PC-3 (cell line): ENCODE data around the gene SKIDA1. TPM values are rescaled to one million over a fixed set of nuclear protein-coding genes. Genes with fewer than 3 reads are reported as not detected.

Source experiments
- ATAC-seq: fragments of 200-7000 bp; cut with Tn5 transposase; 2 replicates; pipeline ENCODE4 v1.9.1; 2020; ENCODE audit warnings: mild to moderate bottlenecking, moderate library complexity
- BruUV-seq: library from RNA; stranded (reverse); fragments of 400-500 nt; replicated peaks from 2 replicates; lab custom pipeline; 2021; lab: Mats Ljungman, UMichigan
- CTCF ChIA-PET: fragments of 300-600 bp; sonication (Branson Sonifier 250); formaldehyde crosslinking; loops from one replicate; lab custom pipeline; 2022; ENCODE audit warnings: antibody characterized with exemption; lab: Charles Lee
- POLR2A ChIA-PET: fragments of 300-600 bp; sonication (Branson Sonifier 250); formaldehyde crosslinking; loops from one replicate; lab custom pipeline; 2022; ENCODE audit warnings: antibody characterized with exemption; ENCODE audit not compliant: unreplicated experiment; lab: Charles Lee
- DNase-seq: peaks from one replicate; pipeline ENCODE4 v3.0.0-alpha.2; 2015
- H2AFZ ChIP-seq: fragments of 300-600 bp; sonication (generic); 2 replicates; pipeline ENCODE4 v1.6.0; 2016; ENCODE audit warnings: antibody characterized with exemption, low read length
- H3F3A ChIP-seq: fragments of 300-600 bp; sonication (generic); one replicate; pipeline ENCODE4 v1.6.0; 2017; ENCODE audit warnings: antibody characterized with exemption, low read length, control low read depth, mild to moderate bottlenecking; ENCODE audit not compliant: unreplicated experiment
- H3K27ac ChIP-seq: fragments of 300-600 bp; sonication (generic); 2 replicates; pipeline ENCODE4 v1.5.1; 2016; ENCODE audit warnings: mild to moderate bottlenecking, low read length
- H3K27me3 ChIP-seq: fragments of 300-600 bp; sonication (generic); 2 replicates; pipeline ENCODE4 v1.6.1; 2016; ENCODE audit warnings: low read length, mixed read lengths
- H3K36me3 ChIP-seq: fragments of 300-600 bp; sonication (generic); 2 replicates; pipeline ENCODE4 v1.6.1; 2016; ENCODE audit warnings: low read depth, mixed run types, low read length, mixed read lengths
- H3K4me1 ChIP-seq: fragments of 300-600 bp; sonication (generic); 2 replicates; pipeline ENCODE4 v1.5.1; 2016; ENCODE audit warnings: low read length; ENCODE audit not compliant: insufficient read depth
- H3K4me2 ChIP-seq: fragments of 300-600 bp; sonication (generic); 2 replicates; pipeline ENCODE4 v1.6.0; 2016; ENCODE audit warnings: low read length
- H3K4me3 ChIP-seq: fragments of 300-600 bp; sonication (generic); 2 replicates; pipeline ENCODE4 v1.5.1; 2016; ENCODE audit warnings: mild to moderate bottlenecking, low read length, mixed read lengths
- H3K79me2 ChIP-seq: fragments of 300-600 bp; sonication (generic); 2 replicates; pipeline ENCODE4 v1.6.1; 2017; ENCODE audit warnings: low read length, mixed read lengths
- H3K9ac ChIP-seq: fragments of 300-600 bp; sonication (generic); 2 replicates; pipeline ENCODE4 v1.6.0; 2016; ENCODE audit warnings: mild to moderate bottlenecking, low read length
- H3K9me2 ChIP-seq: fragments of 300-600 bp; sonication (generic); replicated peaks from 2 replicates; pipeline ENCODE4 v1.6.1; 2016; ENCODE audit warnings: mixed run types, low read length, mixed read lengths
- H3K9me3 ChIP-seq: fragments of 300-600 bp; sonication (generic); 2 replicates; pipeline ENCODE4 v1.6.1; 2016; ENCODE audit warnings: low read length, mixed read lengths
- H4K20me1 ChIP-seq: fragments of 300-600 bp; sonication (generic); 2 replicates; pipeline ENCODE4 v1.6.1; 2016; ENCODE audit warnings: low read length, mixed read lengths
- EZH2 ChIP-seq: fragments of 300-600 bp; sonication (generic); IDR thresholded peaks from one replicate; pipeline ENCODE4 v1.6.1; 2017; ENCODE audit warnings: antibody characterized with exemption, mild to moderate bottlenecking, low read length; ENCODE audit not compliant: unreplicated experiment
- EZH2phosphoT487 ChIP-seq: fragments of 300-600 bp; sonication (generic); IDR thresholded peaks from 2 replicates; pipeline ENCODE4 v1.6.1; 2018; ENCODE audit warnings: mild to moderate bottlenecking, antibody characterized with exemption, low read length, borderline replicate concordance
- intact Hi-C: fragments of 100-400 bp; cut with micrococcal nuclease; formaldehyde crosslinking; loops from 2 replicates; pipeline ENCODE4 v1.9.0; 2023
- total RNA-seq: library from RNA; depleted of rRNA; stranded (reverse); fragments of >200 nt; gene quantifications from 2 replicates; pipeline ENCODE4 v1.2.3, GENCODE V29; 2014
- TF ChIP-seq, protein P1 (sequence below): fragments of 300-600 bp; sonication (generic); conservative IDR thresholded peaks from 2 replicates; pipeline ENCODE4 v1.5.1; 2017; ENCODE audit warnings: antibody characterized with exemption, low read depth, mild to moderate bottlenecking, low read length

SKIDA1 gene
- total RNA-seq, 1 experiment from 2014 or later = 0.26 TPM

DNA sequence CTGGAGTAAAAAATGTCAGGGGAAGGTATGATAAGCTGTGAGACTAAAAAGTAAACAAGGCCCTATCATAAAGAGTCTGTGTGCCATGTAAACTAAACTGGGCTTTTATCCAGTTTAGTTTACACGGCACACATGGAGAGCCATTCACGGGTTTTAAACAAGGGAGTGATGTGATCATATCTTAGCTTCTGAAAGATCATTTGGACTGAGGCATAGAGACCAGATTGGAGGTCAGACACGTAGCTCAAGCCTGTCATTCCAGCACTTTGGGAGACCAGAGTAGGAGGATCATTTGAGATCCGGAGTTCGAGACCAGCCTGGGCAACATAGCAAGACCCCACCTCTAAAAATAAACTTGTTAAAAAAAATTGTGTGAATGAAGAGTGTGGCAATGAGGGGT, 50.1 kb downstream of the SKIDA1 start:
- ATAC-seq (no peak), DNase-seq (no peak)
- Histone ChIP-seq H3K27me3 (no peaks in the 10 kb centered on the region), H3K79me2 (no peaks in the 10 kb centered on the region), H2AFZ (no peak overlapping the region), H3K4me1 (no peaks in the 10 kb centered on the region), H3K9me3 (no peaks in the 10 kb centered on the region), H3K9me2 (no peaks in the 10 kb centered on the region), H3K27ac (no peak overlapping the region), H3K9ac (no peak overlapping the region), H3K4me3 (no peak overlapping the region), H3K36me3 (no peaks in the 10 kb centered on the region), H4K20me1 (no peaks in the 10 kb centered on the region), H3F3A (no peaks in the 10 kb centered on the region), H3K4me2 (no peak overlapping the region)
- TF ChIP-seq, protein P1, sequence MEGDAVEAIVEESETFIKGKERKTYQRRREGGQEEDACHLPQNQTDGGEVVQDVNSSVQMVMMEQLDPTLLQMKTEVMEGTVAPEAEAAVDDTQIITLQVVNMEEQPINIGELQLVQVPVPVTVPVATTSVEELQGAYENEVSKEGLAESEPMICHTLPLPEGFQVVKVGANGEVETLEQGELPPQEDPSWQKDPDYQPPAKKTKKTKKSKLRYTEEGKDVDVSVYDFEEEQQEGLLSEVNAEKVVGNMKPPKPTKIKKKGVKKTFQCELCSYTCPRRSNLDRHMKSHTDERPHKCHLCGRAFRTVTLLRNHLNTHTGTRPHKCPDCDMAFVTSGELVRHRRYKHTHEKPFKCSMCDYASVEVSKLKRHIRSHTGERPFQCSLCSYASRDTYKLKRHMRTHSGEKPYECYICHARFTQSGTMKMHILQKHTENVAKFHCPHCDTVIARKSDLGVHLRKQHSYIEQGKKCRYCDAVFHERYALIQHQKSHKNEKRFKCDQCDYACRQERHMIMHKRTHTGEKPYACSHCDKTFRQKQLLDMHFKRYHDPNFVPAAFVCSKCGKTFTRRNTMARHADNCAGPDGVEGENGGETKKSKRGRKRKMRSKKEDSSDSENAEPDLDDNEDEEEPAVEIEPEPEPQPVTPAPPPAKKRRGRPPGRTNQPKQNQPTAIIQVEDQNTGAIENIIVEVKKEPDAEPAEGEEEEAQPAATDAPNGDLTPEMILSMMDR = no peak
- no peak for TF ChIP-seq EZH2
- no peak for TF ChIP-seq EZH2phosphoT487
- no TSS peak for BruUV-seq
- CTCF ChIA-PET = no interaction called here
- intact Hi-C loops = no loop called here
- POLR2A ChIA-PET = no interaction called here

DNA sequence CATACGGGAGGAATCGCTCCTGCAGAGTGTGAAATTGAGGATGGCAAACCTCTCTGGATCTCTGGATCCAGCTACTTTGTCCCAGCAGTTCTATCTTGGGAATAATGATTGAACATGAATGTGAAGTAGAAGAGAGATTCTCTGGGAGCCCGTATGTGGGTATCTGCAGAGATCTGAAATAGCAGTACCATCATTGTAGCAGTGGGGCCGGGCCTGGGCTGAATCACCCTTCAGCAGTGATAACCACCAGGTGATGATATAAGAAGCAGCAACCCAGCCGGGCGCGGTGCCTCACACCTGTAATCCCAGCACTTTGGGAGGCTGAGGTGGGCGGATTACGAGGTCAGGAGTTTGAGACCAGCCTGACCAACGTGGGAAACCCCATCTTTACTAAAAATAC, 51.9 kb downstream of the SKIDA1 start:
- Histone ChIP-seq H3K27me3 (no peaks in the 10 kb centered on the region), H3K36me3 (no peaks in the 10 kb centered on the region), H3K9me3 (no peaks in the 10 kb centered on the region), H3K79me2 (no peaks in the 10 kb centered on the region), H3K4me3 (no peak overlapping the region), H3K4me2 (no peak overlapping the region), H3F3A (no peaks in the 10 kb centered on the region), H3K9me2 (no peaks in the 10 kb centered on the region), H3K27ac (no peak overlapping the region), H4K20me1 (no peaks in the 10 kb centered on the region), H3K4me1 (no peaks in the 10 kb centered on the region), H3K9ac (no peak overlapping the region), H2AFZ (no peak overlapping the region)
- ChIA-PET POLR2A (interaction anchor here (0.6 kb wide), 2 partner anchors 152 to 180 kb away, joined by 3 read pairs; no protein-coding TSS in a partner anchor), CTCF (no interaction called here)
- DNase-seq (no peak), ATAC-seq (no peak)
- no TSS peak for BruUV-seq
- intact Hi-C loops = no loop called here
- TF ChIP-seq EZH2 (no peak), EZH2phosphoT487 (no peak)
- TF ChIP-seq, protein P1 = no peak

DNA sequence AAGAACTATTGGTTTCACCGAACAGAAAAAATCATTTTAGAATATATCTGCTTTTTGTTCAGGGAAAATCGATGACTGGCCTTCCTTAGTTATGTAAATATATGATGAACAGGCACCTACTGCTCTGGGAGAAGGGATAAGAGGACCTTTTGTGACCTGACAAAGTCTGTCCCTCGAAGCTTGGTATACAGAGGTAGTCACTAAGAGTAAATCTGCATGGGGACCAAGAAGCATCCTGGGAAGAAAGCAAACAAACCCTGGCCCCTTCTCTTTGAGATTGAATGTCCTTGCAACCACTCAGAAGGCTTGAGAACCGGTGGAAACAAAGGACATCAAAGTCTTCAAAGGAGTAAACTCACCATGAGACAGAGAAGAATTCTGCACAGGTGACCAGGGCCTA, 52.3 kb downstream of the SKIDA1 start:
- POLR2A ChIA-PET = interaction anchor here (0.6 kb wide), 2 partner anchors 152 to 180 kb away, joined by 3 read pairs; no protein-coding TSS in a partner anchor
- no peak overlapping the region for H3K27ac ChIP-seq

More for the DNA sequence above, 52.3 kb downstream of the SKIDA1 start:
- Histone ChIP-seq H3K9me3 (no peaks in the 10 kb centered on the region), H3K9ac (no peak overlapping the region), H3K9me2 (no peaks in the 10 kb centered on the region), H3K79me2 (no peaks in the 10 kb centered on the region), H2AFZ (no peak overlapping the region), H4K20me1 (no peaks in the 10 kb centered on the region), H3K4me1 (no peaks in the 10 kb centered on the region), H3K36me3 (no peaks in the 10 kb centered on the region), H3K4me3 (no peak overlapping the region), H3K27me3 (no peaks in the 10 kb centered on the region), H3K4me2 (no peak overlapping the region), H3F3A (no peaks in the 10 kb centered on the region)
- no peak for DNase-seq
- TF ChIP-seq EZH2 = no peak
- TF ChIP-seq, protein P1 = no peak
- TF ChIP-seq EZH2phosphoT487 = no peak
- BruUV-seq = no TSS peak
- CTCF ChIA-PET = no interaction called here
- intact Hi-C loops = no loop called here
- no peak for ATAC-seq
